Left lung (tissue), 10 donors: ENCODE results near the gene TFF2. TPM values are rescaled to one million over a fixed set of nuclear protein-coding genes. Genes with fewer than 3 reads are reported as not detected.

Experiments used
- ATAC-seq: fragments of 200-7000 bp; cut with Tn5 transposase; one replicate; pipeline ENCODE4 v1.9.1; 2020; ENCODE audit warnings: moderate library complexity
- DNase-seq, 4 donors: peaks; one replicate each; pipeline ENCODE4 v3.0.0-alpha.2; 2013 to 2020
- H3K27ac ChIP-seq, 2 donors: fragments of 200-600 bp; sonication (generic) in 1 of 2; one replicate each; pipeline versions ENCODE4 v1.5.0 to v1.8.0; 2020 to 2021
- H3K27me3 ChIP-seq, 2 donors: fragments of 200-600 bp; sonication (generic) in 1 of 2; one replicate each; pipeline versions ENCODE4 v1.5.0 to v1.8.0; 2020 to 2021
- H3K36me3 ChIP-seq, 2 donors: fragments of 200-600 bp; sonication (generic) in 1 of 2; one replicate each; pipeline versions ENCODE4 v1.5.0 to v1.8.0; 2020 to 2021
- H3K4me1 ChIP-seq, 2 donors: fragments of 200-600 bp; one replicate each; pipeline ENCODE4 v1.8.0; 2021
- H3K4me3 ChIP-seq, 2 donors: fragments of 200-600 bp; sonication (generic) in 1 of 2; one replicate each; pipeline versions ENCODE4 v1.5.0 to v1.8.0; 2020 to 2021; ENCODE audit warnings: mild to moderate bottlenecking in 1 of 2
- H3K9me3 ChIP-seq, 2 donors: fragments of 200-600 bp; sonication (generic) in 1 of 2; one replicate each; pipeline versions ENCODE4 v1.5.0 to v1.8.0; 2020 to 2021
- CTCF ChIP-seq, 2 donors: fragments of 200-600 bp; sonication (generic) in 1 of 2; IDR thresholded peaks; one replicate each; pipeline versions ENCODE4 v1.5.0 to v1.8.0; 2021; ENCODE audit warnings: antibody characterized with exemption in 2 of 2
- intact Hi-C, 2 donors: fragments of 100-400 bp; cut with DNase I; formaldehyde crosslinking; loops; one replicate each; pipeline versions ENCODE4 v1.11.2 to v1.14.2; 2022
- polyA plus RNA-seq, 6 donors: library from polyadenylated mRNA; unstranded; fragments of 120-200 nt; gene quantifications; one replicate each; pipeline ENCODE4 v1.2.1, GENCODE V29; 2013; ENCODE audit not compliant: insufficient read length in 6 of 6
- total RNA-seq, 2 donors: library from RNA; stranded (reverse); fragmentation: NEBNext Ultra II Directional; extraction: Animal tissue kit (Norgen Biotek cat#: 25700); gene quantifications; one replicate each; pipeline ENCODE4 v1.2.1, GENCODE V29; 2021
- donor health status: DM: no; HTN: yes; CAD: no.
- donor health status: DM: no; HTN: no; CAD: no.

Gene TFF2
- total and polyA plus RNA-seq, 8 donors, result not detected

DNA sequence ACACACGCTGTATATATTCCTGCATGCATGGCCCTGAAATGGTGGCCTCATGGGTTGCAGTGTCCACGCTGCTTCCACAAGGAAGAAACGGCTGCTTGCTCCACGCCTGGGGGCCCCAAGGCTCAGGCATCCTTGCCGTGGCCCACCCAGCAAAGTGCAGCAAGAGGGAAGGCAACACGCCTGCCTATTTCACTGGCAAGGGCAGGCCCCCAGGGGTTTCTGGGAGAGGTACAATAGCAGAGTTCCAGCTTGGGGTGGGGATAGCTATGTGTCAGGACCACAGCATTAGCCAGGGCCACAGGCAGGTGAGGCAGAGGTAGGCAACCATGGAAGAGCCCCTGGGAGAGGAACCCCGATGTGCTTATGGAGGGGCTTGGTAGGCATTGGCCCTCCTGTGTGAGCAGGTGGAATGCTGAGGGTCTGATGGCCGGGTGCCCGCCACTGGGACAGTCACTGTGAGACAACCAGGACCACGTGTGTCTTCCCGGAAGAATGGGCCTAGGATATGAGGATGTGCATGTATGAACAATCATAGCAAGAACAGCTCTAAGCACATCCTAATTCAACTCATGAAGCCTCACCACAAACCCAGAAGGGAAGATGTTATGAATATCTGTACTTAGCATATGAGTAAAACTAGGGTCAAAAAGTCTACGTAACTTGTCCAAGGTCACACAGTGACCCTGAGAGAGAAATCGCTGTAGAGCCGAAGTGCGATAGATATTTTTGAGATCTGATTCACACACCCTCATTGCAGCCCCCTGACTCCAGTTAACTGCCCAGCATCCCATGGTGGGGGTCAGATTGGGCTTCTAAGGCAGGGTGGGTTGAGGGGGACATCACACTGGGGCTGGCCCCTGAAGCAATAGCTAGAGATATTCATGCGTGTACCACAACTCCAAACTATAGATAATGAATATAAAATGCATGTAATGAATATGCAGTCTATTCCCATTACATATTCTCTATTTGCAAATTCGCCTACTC is 11.8 kb downstream of the TFF2 start:
- no peaks in the 10 kb centered on the region for H3K9me3 ChIP-seq
- no peak overlapping the region for H3K4me3 ChIP-seq
- no peaks in the 10 kb centered on the region for H3K27me3 ChIP-seq
- H3K4me1 ChIP-seq, result peaks cover 0 to 9% of the 10 kb centered on the region in 2 donors
- ATAC-seq (no peak), DNase-seq (no peak)
- H3K36me3 ChIP-seq, result no peaks in the 10 kb centered on the region
- TF ChIP-seq CTCF (IDR thresholded peaks at IDR 0.05), result no peak
- intact Hi-C loops, result loop anchor here in 1 of 2 donors (10.0 kb wide), 1 partner anchor 96 kb away; no protein-coding TSS in a partner anchor
- H3K27ac ChIP-seq, result no peak overlapping the region

GRCh38 chr21:42337830-42338728 is 12.7 kb downstream of the TFF2 start:
- H3K4me1 ChIP-seq, result peaks cover 0 to 9% of the 10 kb centered on the region in 2 donors
- H3K4me3 ChIP-seq, result no peak overlapping the region
- no peaks in the 10 kb centered on the region for H3K36me3 ChIP-seq
- no peaks in the 10 kb centered on the region for H3K27me3 ChIP-seq
- intact Hi-C loops, result loop anchor here in 1 of 2 donors (10.0 kb wide), 1 partner anchor 97 kb away; no protein-coding TSS in a partner anchor
- H3K9me3 ChIP-seq, result no peaks in the 10 kb centered on the region
- ATAC-seq, result peak; percentile 99
- no peak overlapping the region for H3K27ac ChIP-seq
- peak; percentile 45 to 75 for TF ChIP-seq CTCF (IDR thresholded peaks at IDR 0.05)
- DNase-seq, result peak; percentile 60 to 89 (median 82)

GRCh38 chr21:42337276-42337675 is 13.5 kb downstream of the TFF2 start:
- ATAC-seq (no peak), DNase-seq (no peak)
- Histone ChIP-seq H3K9me3 (peaks cover 0 to 2% of the 10 kb centered on the region in 2 donors), H3K4me3 (no peak overlapping the region), H3K27me3 (no peaks in the 10 kb centered on the region), H3K36me3 (no peaks in the 10 kb centered on the region), H3K27ac (no peak overlapping the region), H3K4me1 (peaks cover 0 to 9% of the 10 kb centered on the region in 2 donors)
- intact Hi-C loops, result loop anchor here in 1 of 2 donors (10.0 kb wide), 1 partner anchor 98 kb away; no protein-coding TSS in a partner anchor
- TF ChIP-seq CTCF (IDR thresholded peaks at IDR 0.05), result no peak

GRCh38 chr21:42336054-42336453 is 14.7 kb downstream of the TFF2 start:
- no peak for ATAC-seq
- intact Hi-C loops, result loop anchor here in 1 of 2 donors (10.0 kb wide), 1 partner anchor 99 kb away; no protein-coding TSS in a partner anchor

More at GRCh38 chr21:42336054-42336453, 14.7 kb downstream of the TFF2 start:
- H3K4me3 ChIP-seq, result no peak overlapping the region
- no peak for TF ChIP-seq CTCF (IDR thresholded peaks at IDR 0.05)
- no peaks in the 10 kb centered on the region for H3K36me3 ChIP-seq
- no peaks in the 10 kb centered on the region for H3K27me3 ChIP-seq
- peaks cover 0 to 10% of the 10 kb centered on the region in 2 donors for H3K9me3 ChIP-seq
- no peak overlapping the region for H3K27ac ChIP-seq
- peak in 1 of 4 donors; percentile 19 for DNase-seq
- peaks cover 0 to 9% of the 10 kb centered on the region in 2 donors for H3K4me1 ChIP-seq
